ENCODE data around the gene PKD2L2.
"Not testable (repeated sequence)": the region's sequence is repeated elsewhere in the genome, so short reads cannot be mapped to it uniquely, and the experiment has no call there.

Gene PKD2L2

DNA sequence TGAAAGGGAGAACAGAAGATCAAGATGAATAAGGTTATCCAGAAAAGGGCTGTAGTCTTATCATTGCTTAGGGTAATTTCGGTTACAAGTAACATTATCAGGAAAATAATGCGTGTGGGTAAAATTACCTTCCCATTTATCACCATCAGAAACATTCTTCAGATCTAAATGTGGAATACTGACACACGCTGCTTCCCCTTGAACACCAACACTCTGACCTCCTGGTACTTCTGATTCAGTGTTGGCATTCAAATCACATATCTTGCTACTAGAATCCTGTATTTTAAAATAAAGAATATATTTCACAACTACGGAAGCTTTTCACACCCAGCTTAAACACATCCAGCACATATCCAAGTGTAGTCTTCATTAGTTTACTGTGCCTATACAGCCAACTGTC, 70.2 kb downstream of the PKD2L2 start:
- Histone ChIP-seq H3K27me3 (replicated peaks; ENCODE audit: control insufficient read depth, insufficient read depth, low read length) (no peaks in the 10 kb centered on the region), H3K36me3 (ENCODE audit: control insufficient read depth, insufficient read depth, low read length, severe bottlenecking) (peaks cover 43% of the 10 kb centered on the region), H3K4me1 (ENCODE audit: control insufficient read depth, insufficient read depth, low read length) (no peaks in the 10 kb centered on the region), H3K9me3 (ENCODE audit: control insufficient read depth, low read length) (no peaks in the 10 kb centered on the region), H3K9ac (ENCODE audit: low read length) (no peak overlapping the region), H3K4me3 (ENCODE audit: low read length) (no peak overlapping the region)
- DNase-seq (ENCODE audit: low read depth) = no peak

- no peaks in the 10 kb centered on the region for H3K27me3 ChIP-seq (replicated peaks; ENCODE audit: control insufficient read depth, insufficient read depth, low read length)
These were observed 70.9 kb downstream of the PKD2L2 start for GRCh38 chr5:137960141-137960540.

GRCh38 chr5:137960819-137961218, 71.6 kb downstream of the PKD2L2 start:
- no peak for DNase-seq (ENCODE audit: low read depth)
- Histone ChIP-seq H3K27me3 (replicated peaks; ENCODE audit: control insufficient read depth, insufficient read depth, low read length) (no peaks in the 10 kb centered on the region), H3K4me1 (ENCODE audit: control insufficient read depth, insufficient read depth, low read length) (no peaks in the 10 kb centered on the region), H3K9ac (ENCODE audit: low read length) (no peak overlapping the region), H3K9me3 (ENCODE audit: control insufficient read depth, low read length) (no peaks in the 10 kb centered on the region), H3K4me3 (ENCODE audit: low read length) (no peak overlapping the region), H3K36me3 (ENCODE audit: control insufficient read depth, insufficient read depth, low read length, severe bottlenecking) (peaks cover 49% of the 10 kb centered on the region)

More at GRCh38 chr5:137960141-137960540, 70.9 kb downstream of the PKD2L2 start:
- Histone ChIP-seq H3K9ac (ENCODE audit: low read length) (no peak overlapping the region), H3K4me1 (ENCODE audit: control insufficient read depth, insufficient read depth, low read length) (no peaks in the 10 kb centered on the region), H3K4me3 (ENCODE audit: low read length) (no peak overlapping the region), H3K9me3 (ENCODE audit: control insufficient read depth, low read length) (no peaks in the 10 kb centered on the region), H3K36me3 (ENCODE audit: control insufficient read depth, insufficient read depth, low read length, severe bottlenecking) (peaks cover 43% of the 10 kb centered on the region)
- no peak for DNase-seq (ENCODE audit: low read depth)

DNA sequence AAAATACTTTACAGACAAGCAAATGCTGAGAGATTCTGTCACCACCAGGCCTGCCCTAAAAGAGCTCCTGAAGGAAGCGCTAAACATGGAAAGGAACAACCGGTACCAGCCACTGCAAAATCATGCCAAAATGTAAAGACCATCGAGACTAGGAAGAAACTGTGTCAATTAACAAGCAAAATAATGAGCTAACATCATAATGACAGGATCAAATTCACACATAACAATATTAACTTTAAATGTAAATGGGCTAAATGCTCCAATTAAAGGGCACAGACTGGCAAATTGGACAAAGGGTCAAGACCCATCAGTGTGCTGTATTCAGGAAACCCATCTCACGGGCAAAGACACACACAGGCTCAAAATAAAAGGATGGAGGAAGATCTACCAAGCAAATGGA, 81.1 kb downstream of the PKD2L2 start:
- H3K27me3 ChIP-seq (replicated peaks; ENCODE audit: control insufficient read depth, insufficient read depth, low read length); DNase-seq (ENCODE audit: low read depth); H3K9ac ChIP-seq (ENCODE audit: low read length); H3K4me3 ChIP-seq (ENCODE audit: low read length); H3K4me1 ChIP-seq (ENCODE audit: control insufficient read depth, insufficient read depth, low read length); H3K9me3 ChIP-seq (ENCODE audit: control insufficient read depth, low read length): not testable (repeated sequence)
- H3K36me3 ChIP-seq (ENCODE audit: control insufficient read depth, insufficient read depth, low read length, severe bottlenecking) = peaks cover 17% of the 10 kb centered on the region

GRCh38 chr5:137975208-137975607, 86.0 kb downstream of the PKD2L2 start:
- Histone ChIP-seq H3K36me3 (ENCODE audit: control insufficient read depth, insufficient read depth, low read length, severe bottlenecking) (peaks cover 20% of the 10 kb centered on the region), H3K4me3 (ENCODE audit: low read length) (no peak overlapping the region), H3K27me3 (replicated peaks; ENCODE audit: control insufficient read depth, insufficient read depth, low read length) (no peaks in the 10 kb centered on the region), H3K9ac (ENCODE audit: low read length) (no peak overlapping the region), H3K9me3 (ENCODE audit: control insufficient read depth, low read length) (no peaks in the 10 kb centered on the region), H3K4me1 (ENCODE audit: control insufficient read depth, insufficient read depth, low read length) (no peaks in the 10 kb centered on the region)
- no peak for DNase-seq (ENCODE audit: low read depth)

GRCh38 chr5:137989419-137989818, 100.2 kb downstream of the PKD2L2 start:
- peaks cover 22% of the 10 kb centered on the region for H3K36me3 ChIP-seq (ENCODE audit: control insufficient read depth, insufficient read depth, low read length, severe bottlenecking)
- no peak overlapping the region for H3K4me3 ChIP-seq (ENCODE audit: low read length)
- no peaks in the 10 kb centered on the region for H3K4me1 ChIP-seq (ENCODE audit: control insufficient read depth, insufficient read depth, low read length)
- H3K9ac ChIP-seq (ENCODE audit: low read length) = no peak overlapping the region
- no peak for DNase-seq (ENCODE audit: low read depth)
- no peaks in the 10 kb centered on the region for H3K27me3 ChIP-seq (replicated peaks; ENCODE audit: control insufficient read depth, insufficient read depth, low read length)
- no peaks in the 10 kb centered on the region for H3K9me3 ChIP-seq (ENCODE audit: control insufficient read depth, low read length)

Data from adipocyte (in vitro differentiated cells).